HG03108 (cell line): ENCODE results near the gene AFAP1L1.
A peak's percentile ranks its signal among the peaks of the same experiment; 100 is the strongest.
"Not testable (repeated sequence)": the region's sequence is repeated elsewhere in the genome, so short reads cannot be mapped to it uniquely, and the experiment has no call there.

Source experiments
- ATAC-seq: cut with Tn5 transposase; IDR thresholded peaks from one replicate; pipeline ENCODE4 v1.9.1; 2021; ENCODE audit warnings: moderate library complexity; ENCODE audit not compliant: unreplicated experiment

Gene AFAP1L1

DNA sequence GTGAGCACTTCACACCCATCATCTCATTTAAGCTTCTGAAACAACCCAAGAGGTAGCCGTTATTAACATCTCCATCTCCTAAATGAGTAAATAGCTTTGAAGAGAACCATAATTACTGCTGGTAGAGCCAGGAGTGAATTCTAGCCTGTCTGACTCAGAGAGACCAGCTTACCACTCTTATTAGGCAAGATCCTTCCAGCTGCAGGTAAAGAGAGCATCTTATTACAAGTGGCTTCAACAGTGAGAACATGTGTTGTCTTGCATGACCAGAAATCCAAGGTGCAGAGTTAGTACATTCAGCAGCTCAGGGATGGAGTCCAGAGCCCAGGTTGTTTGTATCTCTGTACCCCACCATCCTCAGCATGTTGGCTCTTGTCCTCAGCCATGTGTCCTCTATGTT lies 10.9 kb upstream of the AFAP1L1 start:
- no peak for ATAC-seq

DNA sequence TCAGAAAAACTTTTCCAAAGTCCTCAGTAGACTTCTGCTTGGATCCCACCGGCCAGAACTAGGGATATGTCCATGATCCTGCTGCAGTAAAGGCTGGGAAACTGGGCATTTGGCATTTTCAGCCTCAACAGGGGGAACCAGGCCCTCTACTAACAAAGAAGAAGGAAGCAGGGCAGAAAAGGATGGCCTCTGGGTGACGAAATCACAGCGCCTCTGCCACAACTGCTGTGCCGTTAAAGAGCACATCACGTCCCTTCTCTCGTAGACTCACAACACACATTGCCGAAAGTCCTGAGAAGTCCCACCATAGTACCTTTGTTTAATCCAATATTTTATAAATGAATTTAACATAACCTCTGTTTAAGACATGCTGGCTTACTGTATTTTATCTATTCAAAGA lies 10.4 kb upstream of the AFAP1L1 start:
- ATAC-seq, result no peak

DNA sequence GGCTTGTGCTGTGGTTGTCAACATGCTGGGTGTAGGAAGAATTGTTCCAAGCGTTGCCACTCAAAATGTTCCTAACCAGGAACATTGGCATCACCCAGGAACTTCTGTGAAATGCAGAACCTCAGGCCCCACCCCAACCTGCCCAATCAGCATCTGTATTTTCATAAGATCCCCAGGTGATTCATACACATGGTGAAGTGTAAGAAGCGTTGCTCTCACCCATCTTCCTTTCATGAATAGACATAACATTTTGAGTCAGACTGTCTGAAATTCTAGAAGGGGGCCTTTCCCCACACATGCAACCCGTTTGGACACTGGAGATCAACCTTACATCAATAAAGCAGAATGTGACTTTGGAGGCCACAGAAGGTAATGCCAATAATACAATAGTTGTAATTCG lies 9.3 kb upstream of the AFAP1L1 start:
- no peak for ATAC-seq

DNA sequence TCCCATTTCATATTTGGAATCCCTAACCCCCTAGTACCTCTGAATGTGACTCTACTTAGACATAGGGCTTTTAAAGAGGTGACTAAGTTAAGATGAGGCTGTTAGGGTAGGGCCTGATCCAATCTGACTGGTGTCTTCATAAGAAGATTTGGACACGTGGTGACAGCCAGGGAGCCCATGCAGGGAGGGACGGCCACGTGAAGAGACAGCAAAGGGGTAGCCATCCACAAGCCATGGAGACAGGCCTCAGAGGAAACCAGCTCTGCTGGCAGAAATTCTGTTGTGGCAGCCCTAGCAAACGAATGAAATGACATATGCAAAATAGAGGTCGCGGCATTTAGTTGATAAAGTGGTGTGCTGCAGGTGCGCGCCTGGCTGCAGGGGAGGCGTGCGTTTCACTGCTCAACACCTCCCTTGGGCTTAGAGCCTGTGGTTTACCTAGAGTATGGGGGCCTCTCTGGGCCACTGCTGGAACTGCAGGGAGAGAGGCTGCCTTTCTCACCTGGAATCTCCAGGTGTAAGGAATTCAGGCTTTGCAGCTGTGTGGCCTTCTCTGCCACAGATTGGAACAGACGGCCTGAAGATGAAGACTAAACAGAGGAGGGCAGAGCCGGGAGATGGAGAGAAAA lies 7.1 kb upstream of the AFAP1L1 start:
- ATAC-seq, result peak; percentile 85

DNA sequence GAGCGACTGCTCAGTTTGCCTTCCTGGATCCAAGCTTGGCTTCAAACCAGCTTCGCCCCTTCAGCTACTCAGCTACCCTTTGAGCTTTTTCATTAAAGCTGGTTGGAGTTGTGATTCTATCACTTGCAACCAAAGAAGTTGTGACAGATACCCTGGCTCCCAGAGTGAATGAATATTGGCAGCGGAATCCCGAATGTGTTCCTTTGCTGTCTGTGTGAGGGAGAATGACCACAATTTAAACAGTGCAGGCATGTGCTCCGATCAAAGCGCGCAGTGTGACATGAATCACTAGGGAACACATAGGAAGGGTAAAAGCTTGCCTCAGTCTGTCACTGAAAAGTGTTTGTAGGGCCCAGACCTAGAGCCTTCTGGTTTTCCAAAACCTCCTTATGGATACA lies 6.6 kb upstream of the AFAP1L1 start:
- no peak for ATAC-seq

DNA sequence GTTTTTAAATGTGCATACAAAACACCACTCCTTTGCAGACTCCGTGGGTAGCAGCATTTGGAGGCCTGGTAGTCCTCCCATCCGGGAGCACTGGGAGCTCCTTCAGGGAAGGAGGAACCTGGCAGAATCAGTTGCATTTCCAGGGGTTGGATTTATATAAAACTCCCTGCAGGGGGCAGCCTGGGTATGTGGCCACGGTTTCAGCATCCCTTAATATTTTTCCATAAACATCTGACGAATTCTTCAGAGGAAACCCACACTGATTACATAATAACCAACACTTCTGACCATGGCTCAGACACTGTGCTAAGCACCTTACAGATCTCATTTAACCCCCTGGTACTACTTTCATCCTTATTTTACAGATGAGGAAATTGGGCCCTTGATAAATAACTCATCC lies 6.1 kb upstream of the AFAP1L1 start:
- no peak for ATAC-seq

DNA sequence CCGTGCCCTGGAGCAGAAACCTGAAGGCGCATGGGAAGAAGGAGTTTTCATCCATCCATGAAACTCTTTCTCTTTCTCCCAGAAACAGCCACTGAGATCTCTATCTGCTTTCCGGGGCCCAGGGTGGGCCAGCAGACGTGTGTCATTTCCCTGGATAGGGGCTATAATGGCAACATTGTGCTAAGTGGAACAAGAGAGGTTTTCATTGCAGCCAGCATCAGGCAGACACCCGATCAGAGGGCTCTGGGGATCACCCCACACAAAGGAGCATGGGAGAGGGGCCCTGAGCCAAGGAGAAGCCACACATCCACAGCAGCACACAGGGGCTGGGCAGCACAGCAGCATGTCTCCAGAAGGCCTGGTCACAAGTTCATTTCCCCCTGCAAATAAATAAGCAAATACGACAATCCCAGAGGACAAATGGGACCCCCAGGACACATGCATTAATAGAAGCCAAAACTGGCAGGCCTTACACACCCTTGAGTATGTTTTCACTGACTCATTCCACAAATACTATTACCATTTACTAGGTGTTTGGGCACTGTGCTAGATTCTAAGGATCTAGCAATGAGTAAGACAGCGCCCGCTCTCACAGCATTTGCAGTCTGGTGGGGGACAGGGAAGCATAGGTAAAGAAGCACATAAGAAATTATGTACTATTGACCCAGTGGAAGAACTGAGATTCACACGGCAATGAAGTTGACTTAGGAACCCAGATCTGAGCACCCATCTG lies 4.3 kb upstream of the AFAP1L1 start:
- ATAC-seq, result no peak

DNA sequence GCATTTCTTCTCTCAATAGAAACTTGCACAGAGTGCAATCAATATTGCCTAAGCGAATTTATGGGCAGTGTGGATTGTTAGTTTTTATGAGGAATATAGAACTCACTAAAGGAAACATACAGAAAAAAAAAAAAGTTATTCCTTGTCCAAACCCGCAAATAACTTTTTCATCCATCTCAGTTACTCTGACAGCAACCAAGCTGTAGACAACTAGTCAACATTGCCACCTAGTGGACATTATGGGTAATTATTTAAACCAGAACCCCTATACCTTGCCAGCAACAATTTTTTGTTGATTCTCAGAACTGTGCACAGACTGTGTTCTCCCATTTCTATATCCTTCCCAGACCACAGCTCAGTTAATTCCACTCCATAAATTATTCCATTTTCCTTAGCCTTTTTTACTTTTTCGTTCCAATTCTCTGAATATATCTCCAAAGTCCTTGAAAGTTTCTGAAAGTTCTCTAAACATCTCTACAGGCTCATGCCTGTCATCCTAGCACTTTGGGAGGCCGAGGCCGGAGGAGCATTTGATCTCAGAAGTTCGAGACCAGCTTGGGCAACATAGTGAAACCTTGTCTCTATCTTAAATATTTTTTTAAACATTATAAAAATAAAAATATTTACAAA lies 2.6 kb upstream of the AFAP1L1 start:
- no peak for ATAC-seq

DNA sequence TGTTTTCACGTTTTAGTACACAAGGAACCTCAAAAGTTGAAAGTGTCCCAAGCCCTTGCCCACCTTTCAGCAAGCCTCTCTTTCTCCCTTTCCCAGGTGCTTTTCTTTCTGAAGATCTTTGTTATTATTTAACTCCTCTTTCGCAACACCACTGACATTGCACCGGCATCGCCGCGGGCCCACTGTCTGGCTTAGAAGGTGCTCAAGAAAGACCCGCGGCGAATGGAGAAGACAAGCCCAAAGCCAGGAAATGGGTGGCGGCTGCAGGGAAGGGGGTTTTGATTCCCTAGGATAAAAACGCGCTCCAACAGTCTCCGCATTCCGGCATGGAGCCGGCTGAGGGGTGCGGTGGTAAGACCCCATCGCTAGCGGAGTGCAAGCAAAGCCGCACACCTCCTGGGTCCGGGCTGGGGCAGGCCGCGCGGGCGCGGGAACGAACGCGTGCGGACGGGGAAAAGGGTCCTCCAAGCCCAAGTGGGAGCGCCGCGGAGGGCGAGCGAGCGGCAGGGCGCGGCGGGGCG lies 404 bp upstream of the AFAP1L1 start:
- no peak for ATAC-seq

DNA sequence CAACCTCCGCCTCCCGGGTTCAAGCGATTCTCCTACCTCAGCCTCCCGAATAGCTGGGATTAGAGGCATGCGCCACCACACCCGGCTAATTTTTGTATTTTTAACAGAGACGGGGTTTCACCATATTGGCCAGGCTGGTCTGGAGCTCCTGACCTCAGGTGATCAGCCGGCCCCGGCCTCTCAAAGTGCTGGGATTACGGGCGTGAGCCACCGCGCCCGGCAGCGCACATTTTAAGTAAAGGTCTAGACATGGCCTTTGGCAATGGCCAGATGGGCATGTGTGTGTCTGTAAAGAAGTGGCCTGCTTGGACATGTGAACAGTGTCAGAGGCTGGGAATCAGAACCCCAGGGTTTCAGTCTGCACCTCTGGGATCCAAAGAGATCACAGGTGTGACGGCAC lies 1.1 kb downstream of the AFAP1L1 start:
- ATAC-seq, result not testable (repeated sequence)

DNA sequence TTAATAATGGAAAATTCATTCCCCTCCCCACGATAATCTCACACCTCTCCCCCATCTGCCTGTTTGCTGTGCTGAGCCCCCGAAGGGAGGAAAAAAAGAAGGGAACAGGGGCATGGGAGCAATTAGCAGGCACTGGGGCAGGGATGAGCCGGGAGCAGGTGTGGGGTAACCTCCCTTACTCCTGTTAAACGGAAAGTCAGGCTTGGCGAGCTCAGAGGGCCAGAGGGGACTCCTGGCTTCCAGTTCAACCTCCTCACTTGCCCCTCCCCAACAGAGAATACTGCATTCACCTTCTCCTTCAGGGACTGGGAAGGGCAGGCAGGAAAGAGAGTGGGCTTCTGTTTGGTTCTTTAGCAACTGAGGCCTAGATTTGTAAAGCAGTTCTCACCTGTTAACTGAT lies 1.6 kb downstream of the AFAP1L1 start:
- no peak for ATAC-seq

DNA sequence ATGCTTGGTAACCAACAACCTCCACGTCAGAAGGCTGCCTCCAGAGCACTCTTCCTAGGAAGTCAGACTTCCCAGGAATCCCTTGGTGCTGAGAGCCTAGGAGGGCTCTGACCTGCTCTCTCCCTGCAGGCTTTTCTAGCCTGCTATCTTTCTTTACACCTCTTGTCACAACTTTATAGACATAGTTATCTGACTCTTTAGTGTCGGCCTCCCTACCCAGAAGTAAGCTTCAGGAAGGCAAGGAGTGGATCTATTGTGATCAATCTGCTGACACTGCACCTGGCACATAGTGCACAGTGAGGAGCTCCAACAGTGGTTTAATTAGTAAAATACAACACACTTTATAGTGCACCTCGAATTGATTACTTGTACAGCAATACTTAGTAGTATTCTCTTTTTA lies 2.3 kb downstream of the AFAP1L1 start:
- no peak for ATAC-seq

DNA sequence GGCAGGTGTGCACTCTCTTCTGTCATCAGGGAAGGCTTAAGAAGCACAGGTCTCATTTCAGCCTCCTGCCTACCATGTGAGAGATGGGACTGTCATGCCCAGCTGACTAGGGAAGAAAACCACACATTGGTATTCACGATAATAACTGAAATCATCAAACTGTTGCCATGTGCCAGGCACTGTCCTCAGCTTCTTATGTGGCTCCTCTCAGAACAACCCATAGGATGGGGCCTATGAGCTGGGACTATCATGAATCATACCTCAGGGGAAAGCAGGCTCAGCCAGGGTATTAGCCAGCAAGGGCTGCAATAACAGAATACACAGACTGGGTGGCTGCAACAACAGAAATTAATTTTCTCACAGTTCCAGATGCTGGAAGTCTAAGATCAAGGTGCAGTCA lies 3.3 kb downstream of the AFAP1L1 start:
- ATAC-seq, result no peak

DNA sequence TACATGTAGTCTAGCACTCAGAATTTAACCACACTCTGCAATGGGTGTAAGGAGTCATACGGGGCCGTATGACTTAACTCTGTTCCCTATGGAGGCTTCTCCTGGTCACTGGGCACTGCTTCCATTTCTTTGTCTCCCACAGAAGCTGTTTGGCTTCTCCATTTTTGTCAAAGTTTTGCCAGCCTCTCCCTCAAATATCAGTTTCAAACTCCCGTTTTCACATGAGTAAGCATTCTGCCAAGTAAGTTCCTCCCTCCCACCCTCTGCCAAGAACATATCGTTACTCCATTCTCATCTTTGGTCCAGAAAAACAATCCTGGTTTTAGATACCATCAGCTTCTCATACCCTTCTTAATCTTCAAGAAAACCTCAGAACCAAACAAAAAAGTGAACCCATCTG lies 6.1 kb downstream of the AFAP1L1 start:
- no peak for ATAC-seq

DNA sequence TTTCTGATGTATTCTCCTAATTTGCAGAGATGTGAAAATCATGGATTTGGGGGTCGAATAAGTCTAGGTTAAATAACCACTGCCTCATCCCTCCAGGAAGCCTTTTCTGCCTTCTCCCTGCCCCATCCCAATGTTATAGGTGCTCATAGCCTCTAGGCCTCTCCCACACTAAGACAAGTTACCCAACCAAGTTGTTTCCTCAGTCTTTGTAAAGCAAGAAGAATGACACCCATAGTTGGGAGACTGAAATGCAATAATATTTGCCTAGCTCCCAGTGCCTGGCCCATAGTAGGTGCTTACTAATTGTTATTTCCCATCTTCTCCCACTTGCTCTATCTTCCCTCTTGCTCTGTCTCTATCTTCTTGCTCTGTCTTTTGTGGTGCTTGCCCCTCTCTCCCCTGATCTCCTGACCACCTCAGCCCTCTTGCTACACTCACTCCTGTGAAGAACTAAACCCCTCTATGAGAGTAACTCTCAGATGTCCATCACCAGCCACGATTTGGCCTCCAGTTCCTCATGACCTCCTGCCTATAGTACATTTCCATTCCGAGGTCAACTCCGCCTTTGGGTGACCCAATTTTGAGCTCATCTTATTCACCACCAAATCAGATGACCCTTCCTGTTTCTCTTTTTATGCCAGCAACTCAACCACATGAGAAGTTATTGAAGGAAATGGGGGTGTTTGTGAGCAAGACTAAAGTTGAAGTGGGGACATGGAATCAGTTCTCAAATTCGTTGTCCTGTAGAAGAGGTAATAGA lies 7.0 kb downstream of the AFAP1L1 start:
- ATAC-seq, result no peak

DNA sequence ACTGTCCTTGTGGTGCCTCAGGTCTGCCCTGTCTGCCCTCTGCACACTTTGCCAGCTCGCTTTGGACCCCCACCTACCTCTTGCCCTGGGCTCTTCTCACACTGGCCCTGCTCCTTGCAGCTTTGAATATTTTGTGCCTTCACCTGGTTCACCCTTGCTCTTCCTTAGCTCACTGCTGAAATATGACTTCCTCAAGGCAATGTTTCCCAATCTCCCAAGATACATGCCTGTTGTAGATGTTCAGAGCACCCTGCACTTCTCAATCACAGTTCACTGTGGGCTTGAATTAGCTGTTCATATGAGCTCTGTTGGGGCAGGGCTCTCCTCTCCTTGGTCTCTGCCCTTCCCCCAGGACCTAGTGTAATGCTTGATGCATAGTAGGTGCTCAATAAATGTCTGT lies 8.0 kb downstream of the AFAP1L1 start:
- ATAC-seq, result no peak

DNA sequence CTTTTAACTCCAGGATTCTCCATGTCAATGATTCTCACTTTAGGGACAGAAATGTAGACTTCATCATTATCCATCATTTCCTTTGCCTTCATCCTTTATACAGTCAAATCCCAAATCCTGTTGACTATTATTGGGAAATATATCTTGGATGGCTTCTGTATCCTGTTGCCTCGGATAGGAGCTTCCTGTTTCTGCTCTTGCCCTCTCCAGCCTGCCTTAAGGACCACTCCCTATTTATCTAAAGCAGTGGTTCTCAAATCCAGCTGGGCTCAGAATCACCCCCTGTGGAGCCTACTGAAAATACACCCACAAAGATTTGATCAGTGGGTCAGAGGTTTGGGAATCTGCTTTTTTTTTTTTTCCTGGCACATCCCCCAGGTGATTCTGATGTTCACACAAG lies 8.5 kb downstream of the AFAP1L1 start:
- ATAC-seq, result no peak

DNA sequence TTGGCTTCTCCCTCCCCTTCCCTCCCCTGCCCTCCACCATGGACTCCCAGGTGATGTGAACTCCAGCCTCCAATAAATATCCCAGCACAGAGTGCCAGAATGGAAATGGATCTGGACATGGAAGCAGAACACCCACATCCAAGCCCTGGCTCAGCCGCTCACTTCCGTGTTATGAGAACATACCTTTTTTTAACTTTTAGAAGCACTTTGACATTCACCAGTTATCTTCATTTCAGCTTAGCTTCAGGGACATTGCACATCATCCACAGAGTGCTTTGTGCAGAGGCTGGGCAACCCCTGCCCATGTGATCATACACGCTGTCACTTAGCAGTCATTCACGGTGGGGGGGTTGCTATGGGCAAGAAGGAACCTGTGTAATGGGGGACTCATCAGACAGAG lies 9.1 kb downstream of the AFAP1L1 start:
- no peak for ATAC-seq

DNA sequence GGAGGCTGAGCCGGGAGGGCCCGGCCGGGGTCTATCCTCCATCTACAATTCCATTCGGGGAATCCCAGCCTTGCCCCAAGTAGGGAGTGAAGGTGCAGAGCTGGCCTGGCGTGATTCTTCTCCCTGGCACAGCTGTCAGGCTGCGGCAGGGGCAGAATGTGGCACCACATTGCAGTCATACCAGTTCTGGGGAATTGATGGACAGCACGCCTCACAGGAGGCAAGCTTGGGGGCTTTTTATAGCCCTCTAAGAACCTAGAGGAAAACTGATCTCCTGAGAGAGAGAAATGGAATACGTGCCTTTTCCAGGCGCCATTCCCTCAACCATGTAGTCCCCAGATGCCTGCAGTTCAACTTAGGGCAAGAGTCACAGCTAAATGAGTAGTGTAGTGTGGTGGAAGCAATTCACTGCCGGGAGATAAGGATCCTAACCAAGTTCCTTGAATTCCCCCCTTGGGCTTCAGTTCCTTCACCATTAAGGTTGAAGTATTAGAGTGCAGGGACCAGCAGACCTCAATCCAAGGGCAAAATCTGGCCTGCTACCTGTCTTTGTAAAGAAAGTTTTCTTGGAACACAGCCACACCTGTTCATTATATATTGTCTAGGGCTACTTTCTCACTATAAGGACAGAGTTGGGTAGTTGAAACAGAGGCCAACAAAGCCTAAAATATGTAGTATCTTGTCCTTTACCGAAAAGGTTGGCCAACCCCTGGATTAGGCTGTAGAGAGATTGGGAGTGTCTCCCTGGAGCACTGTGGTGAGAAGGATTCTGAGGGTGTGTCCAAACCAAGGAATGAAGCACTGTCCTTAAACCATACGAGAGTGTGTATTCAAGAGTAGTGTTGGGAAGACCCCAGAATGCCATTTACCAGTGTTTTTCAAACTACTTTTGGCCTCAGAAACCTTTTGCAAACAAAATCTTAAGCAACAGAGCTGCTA lies 10.6 kb downstream of the AFAP1L1 start:
- no peak for ATAC-seq

DNA sequence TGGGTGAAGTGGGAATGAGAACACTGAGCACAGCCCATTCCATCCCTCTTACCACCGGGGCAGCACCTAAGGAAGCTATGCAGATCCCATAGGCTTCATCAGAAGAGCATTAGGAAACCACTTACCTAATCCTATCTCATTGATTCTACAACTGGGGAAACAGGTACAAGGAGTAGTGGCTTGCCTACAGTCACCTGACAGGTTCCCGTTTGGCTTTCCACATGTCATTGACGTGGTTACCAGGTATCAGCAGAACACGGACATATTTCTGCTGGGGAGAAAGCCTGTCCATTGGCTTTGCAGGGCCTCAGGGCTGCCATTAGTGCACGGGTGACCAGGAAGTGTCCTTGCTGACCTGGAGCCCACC lies 11.3 kb downstream of the AFAP1L1 start:
- no peak for ATAC-seq
